Activated T-cell treated with anti-CD3 and anti-CD28 coated beads, Interleukin-2, amount 50 U/mL, for 72 hours (primary cell): ENCODE results near the gene LYPLA2. TPM values are rescaled to one million over a fixed set of nuclear protein-coding genes. Genes with fewer than 3 reads are reported as not detected.

ENCODE experiments used
- ATAC-seq, 2 donors: fragments of 150-1000 bp; cut with Tn5 transposase; replicated peaks in 1 of 2; 2 replicates each; pipeline ENCODE4 v1.10.0; 2021; ENCODE audit warnings: moderate library complexity in 2 of 2, mild to moderate bottlenecking in 1 of 2
- DNase-seq, 2 donors: peaks; one replicate each; pipeline ENCODE4 v3.0.0; 2021 to 2022; ENCODE audit warnings: mixed read lengths in 1 of 2
- H3K27ac Mint-ChIP-seq: one replicate; pipeline ENCODE4 v1.8.0; 2022; ENCODE audit warnings: mild to moderate bottlenecking, moderate library complexity, mixed read lengths
- H3K27me3 Mint-ChIP-seq: one replicate; pipeline ENCODE4 v1.8.0; 2022; ENCODE audit warnings: low read depth, mixed read lengths
- H3K36me3 Mint-ChIP-seq, 2 donors: one replicate each; pipeline ENCODE4 v1.8.0; 2022; ENCODE audit warnings: mixed read lengths in 2 of 2, mild to moderate bottlenecking in 1 of 2; ENCODE audit not compliant: insufficient read depth in 2 of 2
- H3K4me1 Mint-ChIP-seq: one replicate; pipeline ENCODE4 v1.8.0; 2022; ENCODE audit warnings: low read depth, mixed read lengths
- H3K4me3 Mint-ChIP-seq, 2 donors: one replicate each; pipeline ENCODE4 v1.8.0; 2022; ENCODE audit warnings: mild to moderate bottlenecking in 2 of 2, mixed read lengths in 2 of 2, moderate library complexity in 2 of 2
- H3K9me3 Mint-ChIP-seq, 2 donors: one replicate each; pipeline ENCODE4 v1.8.0; 2022; ENCODE audit warnings: mixed read lengths in 2 of 2
- total RNA-seq, 2 donors: library from RNA; stranded (reverse); gene quantifications; one replicate each; pipeline ENCODE4 v1.2.3, GENCODE V29; 2022

The LYPLA2 gene
- total RNA-seq = 10 to 100 TPM; 63.4 to 71.5 TPM

DNA sequence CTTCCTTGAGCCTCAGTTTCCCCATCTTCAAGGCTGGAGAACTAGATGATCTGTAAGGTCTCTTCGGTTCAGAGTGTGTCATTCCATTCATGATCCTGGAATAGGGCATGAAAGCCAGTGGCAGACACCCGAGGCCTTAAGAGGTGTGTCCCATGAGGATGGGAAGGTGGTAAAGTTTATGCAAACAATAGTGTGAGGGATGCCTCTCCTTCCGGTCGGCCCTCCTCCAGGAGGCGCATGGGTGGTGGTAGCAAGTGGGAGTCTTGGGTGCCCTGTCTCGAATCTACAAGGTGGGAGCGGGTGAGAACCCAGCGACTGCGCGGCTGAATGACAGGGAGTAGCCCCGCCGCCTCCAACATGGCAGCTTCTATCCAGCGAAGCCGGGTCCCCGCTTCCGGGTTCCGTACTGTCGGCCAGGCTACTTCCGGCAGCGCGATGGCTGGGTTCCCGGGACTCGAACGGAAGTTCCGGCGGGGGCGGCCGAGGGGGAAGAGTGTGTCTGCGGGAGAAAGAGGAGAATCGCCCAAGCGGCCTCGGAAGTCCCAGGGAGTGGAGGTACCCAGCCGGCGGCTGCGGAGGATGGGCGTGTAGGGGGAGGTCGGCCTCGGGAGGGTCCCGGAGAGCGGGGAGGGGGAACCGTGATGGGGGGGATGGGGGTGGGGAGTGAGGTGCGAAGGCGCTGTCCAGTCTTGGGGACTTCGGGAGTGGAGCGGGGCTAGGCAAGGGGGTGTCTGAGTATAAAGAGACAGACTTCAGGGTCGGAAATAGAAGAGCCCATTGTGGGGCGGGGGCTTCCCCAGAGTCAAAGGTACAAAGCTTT, at the start of gene LYPLA2:
LYPLA2 (plus strand) TSS at position 450 of the 820 bp plus-strand sequence. CDS start 1,538 bp downstream, outside the sequence.
- Mint-ChIP-seq H3K9me3 (no peaks in the 10 kb centered on the region), H3K4me3 (peak within 1 kb of the TSS; percentile 89 to 94), H3K27ac (peak within 1 kb of the TSS; percentile 98), H3K27me3 (no peaks in the 10 kb centered on the region), H3K4me1 (peaks cover 29% of the 10 kb centered on the region), H3K36me3 (peaks cover 7 to 22% of the 10 kb centered on the region in 2 donors)
- ATAC-seq (peak; percentile 93), DNase-seq (peak; percentile 92)

DNA sequence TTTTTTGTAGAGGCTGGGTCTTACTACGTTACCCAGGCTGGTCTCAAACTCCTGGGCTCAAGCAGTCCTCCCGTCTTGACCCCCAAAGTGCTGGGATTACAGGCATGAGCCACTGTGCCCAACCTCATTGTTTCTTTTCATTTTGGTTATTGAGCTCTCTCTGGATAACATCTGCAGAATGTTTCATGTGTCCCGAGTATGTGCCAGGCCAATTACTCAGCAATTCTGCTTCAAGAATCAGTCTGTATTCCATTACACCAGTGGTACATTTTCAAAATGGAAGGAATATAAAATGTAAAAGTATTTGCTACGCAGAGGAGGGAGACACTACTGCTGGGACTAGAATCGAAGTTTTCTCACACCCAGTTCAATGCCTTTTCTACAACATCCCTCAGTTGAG, 49.3 kb upstream of the LYPLA2 start:
- Mint-ChIP-seq H3K27ac (peak overlapping the region; percentile 96), H3K27me3 (no peaks in the 10 kb centered on the region), H3K36me3 (peaks cover 0 to 11% of the 10 kb centered on the region in 2 donors), H3K4me3 (peak overlapping the region; percentile 54 to 96), H3K9me3 (no peaks in the 10 kb centered on the region), H3K4me1 (peaks cover 42% of the 10 kb centered on the region)
- DNase-seq (no peak), ATAC-seq (no peak)

DNA sequence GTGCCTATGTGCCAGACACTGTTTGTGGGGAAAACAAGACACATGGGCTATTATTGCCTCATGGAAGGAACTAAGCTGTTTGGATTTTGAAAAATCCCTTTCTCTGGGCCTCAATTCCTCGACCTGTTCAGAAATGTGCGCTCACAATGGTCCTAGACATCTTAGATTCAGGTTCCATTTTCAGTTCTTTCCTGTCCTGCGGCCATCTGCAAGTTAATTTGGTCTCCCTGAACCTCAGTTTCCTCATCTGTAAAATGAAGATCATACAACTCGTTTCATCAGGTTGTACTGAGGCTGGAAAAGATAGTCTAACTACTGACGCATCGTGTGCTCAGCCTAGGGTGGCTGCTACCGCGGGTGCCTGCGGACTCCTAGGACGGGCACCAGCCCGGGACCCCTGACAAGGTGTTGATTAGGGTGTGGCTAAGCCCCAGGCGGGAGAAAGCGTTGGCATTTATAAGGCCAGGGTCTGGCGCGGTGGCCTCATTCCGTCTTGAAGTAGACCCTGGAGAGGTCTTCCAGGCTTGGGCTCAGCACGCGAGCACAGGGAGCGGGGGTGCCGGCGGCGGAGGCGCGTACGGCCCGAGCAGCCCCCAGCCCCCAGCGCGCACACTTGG, 48.2 kb upstream of the LYPLA2 start:
- DNase-seq = no peak
- Mint-ChIP-seq H3K4me3 (peak overlapping the region; percentile 95 to 96), H3K4me1 (peaks cover 47% of the 10 kb centered on the region), H3K27ac (peak overlapping the region; percentile 96), H3K27me3 (no peaks in the 10 kb centered on the region), H3K9me3 (no peaks in the 10 kb centered on the region), H3K36me3 (peaks cover 0 to 14% of the 10 kb centered on the region in 2 donors)
- peak; percentile 39 to 44 for ATAC-seq

DNA sequence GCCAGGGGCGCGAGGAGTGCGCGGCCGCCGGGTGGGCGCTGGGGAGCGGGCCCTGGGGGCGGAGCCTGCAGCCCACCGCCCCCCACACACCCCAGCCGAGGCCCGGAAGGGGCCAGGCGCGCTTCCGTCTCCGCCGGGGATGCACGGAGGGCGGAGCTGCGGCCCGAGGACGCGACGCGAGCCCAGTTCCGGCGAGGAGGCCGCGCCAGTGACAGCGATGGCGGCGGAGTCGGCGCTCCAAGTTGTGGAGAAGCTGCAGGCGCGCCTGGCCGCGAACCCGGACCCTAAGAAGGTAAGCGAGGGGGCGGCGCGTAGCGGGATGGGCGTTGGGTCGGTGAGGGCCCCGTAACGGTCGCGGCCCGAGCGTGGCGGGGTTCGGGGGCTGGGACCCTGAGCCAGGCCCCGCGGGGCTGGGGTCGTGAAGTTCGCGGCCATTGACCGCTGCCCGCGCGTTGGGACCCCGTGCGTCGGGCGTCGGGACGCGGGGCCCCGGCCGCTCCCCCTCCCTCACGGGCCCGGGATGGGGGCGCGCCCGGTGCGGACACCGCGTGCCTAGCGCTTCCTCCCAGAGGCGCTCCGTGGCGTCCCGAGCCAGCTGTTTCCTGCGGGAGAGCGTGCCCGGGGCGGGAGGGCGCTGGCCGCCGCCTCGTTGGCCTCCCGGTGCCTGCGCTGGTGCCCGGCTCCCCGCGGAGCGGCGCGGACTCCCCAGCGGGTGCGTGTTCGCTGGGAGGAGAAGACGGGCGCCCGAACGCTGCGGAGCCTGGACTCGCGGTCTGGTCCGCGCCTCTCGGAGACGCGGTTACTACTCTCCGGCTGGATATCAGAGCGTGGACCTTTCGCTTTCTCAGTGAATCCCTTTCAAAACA, 47.4 kb upstream of the LYPLA2 start, which contains the start of gene ELOA:
ELOA (plus strand) TSS at position 185 of the 866 bp plus-strand sequence; CDS start at position 218, 33 bp downstream.
- peaks cover 54% of the 10 kb centered on the region for H3K4me1 Mint-ChIP-seq
- H3K9me3 Mint-ChIP-seq = no peaks in the 10 kb centered on the region

DNA sequence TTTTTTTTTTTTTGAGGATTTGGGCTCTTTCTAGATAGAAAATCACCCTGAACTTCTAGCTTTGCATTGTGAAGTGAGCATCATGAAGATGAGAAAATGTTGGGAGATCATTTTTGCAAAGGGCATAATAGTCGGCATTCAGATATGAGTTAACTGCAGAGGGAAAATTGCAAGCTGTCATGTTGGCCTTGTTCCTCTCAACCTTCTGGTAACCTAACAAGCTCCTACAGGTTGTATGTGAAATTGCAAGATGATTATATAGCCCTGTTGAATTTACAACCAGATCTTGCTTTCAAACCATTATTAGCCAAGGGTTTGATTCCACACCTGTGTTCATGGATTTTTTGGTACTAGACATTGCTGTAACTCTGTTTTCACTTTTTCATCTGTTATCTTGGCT, 45.4 kb upstream of the LYPLA2 start:
- Mint-ChIP-seq H3K36me3 (peaks cover 0 to 20% of the 10 kb centered on the region in 2 donors), H3K4me1 (peaks cover 57% of the 10 kb centered on the region)

More for the DNA sequence above, 47.4 kb upstream of the LYPLA2 start, which contains the start of gene ELOA:
- DNase-seq (peak; percentile 84 to 86), ATAC-seq (peak; percentile 95 to 96)
- Mint-ChIP-seq H3K27ac (peak within 1 kb of the TSS; percentile 96), H3K36me3 (peaks cover 0 to 14% of the 10 kb centered on the region in 2 donors), H3K27me3 (no peaks in the 10 kb centered on the region), H3K4me3 (peak within 1 kb of the TSS; percentile 95 to 97)

DNA sequence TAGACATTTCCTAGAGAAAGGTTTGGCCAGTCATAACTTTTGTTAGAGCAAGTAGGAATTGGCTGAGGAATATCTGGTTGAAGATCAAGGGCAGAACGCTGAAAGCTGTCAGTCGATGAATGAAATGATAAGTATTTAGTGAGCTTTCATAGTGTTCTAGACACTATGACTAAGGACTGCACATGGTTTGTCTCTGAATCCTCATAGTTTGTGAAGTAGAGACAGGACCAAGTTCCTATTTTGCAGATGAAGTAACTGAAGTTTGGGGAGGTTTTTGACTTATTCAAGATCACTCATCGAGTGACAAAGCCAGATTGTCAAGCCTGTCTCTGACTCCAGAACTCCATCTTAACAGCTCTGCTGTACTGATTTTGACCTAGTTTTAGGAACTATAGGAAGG, 42.9 kb upstream of the LYPLA2 start:
- Mint-ChIP-seq H3K36me3 (peaks cover 8 to 27% of the 10 kb centered on the region in 2 donors), H3K27ac (peak overlapping the region; percentile 64), H3K4me3 (no peak overlapping the region), H3K4me1 (peaks cover 48% of the 10 kb centered on the region), H3K9me3 (no peaks in the 10 kb centered on the region), H3K27me3 (no peaks in the 10 kb centered on the region)
- ATAC-seq (no peak), DNase-seq (no peak)

More for the DNA sequence above, 45.4 kb upstream of the LYPLA2 start:
- H3K27ac Mint-ChIP-seq = peak overlapping the region; percentile 91
- no peak for ATAC-seq
- H3K9me3 Mint-ChIP-seq = no peaks in the 10 kb centered on the region
- peak overlapping the region; percentile 88 to 97 for H3K4me3 Mint-ChIP-seq
- H3K27me3 Mint-ChIP-seq = no peaks in the 10 kb centered on the region
- no peak for DNase-seq

DNA sequence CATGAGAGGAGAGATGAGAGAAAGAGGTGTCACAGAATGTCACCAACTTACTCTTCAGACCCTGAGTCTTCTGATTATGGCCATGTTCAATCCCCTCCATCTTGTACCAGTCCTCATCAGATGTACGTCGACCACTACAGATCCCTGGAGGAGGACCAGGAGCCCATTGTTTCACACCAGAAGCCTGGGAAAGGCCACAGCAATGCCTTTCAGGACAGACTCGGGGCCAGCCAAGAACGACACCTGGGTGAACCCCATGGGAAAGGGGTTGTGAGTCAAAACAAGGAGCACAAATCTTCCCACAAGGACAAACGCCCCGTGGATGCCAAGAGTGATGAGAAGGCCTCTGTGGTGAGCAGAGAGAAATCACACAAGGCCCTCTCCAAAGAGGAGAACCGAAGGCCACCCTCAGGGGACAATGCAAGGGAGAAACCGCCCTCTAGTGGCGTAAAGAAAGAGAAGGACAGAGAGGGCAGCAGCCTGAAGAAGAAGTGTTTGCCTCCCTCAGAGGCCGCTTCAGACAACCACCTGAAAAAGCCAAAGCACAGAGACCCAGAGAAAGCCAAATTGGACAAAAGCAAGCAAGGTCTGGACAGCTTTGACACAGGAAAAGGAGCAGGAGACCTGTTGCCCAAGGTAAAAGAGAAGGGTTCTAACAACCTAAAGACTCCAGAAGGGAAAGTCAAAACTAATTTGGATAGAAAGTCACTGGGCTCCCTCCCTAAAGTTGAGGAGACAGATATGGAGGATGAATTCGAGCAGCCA, 39.7 kb upstream of the LYPLA2 start:
- peak overlapping the region; percentile 85 for H3K27ac Mint-ChIP-seq
- no peaks in the 10 kb centered on the region for H3K27me3 Mint-ChIP-seq
- DNase-seq = peak; percentile 40 to 50
- no peaks in the 10 kb centered on the region for H3K9me3 Mint-ChIP-seq
- no peak overlapping the region for H3K4me3 Mint-ChIP-seq
- H3K36me3 Mint-ChIP-seq = peaks cover 13 to 38% of the 10 kb centered on the region in 2 donors
- H3K4me1 Mint-ChIP-seq = peaks cover 27% of the 10 kb centered on the region
- ATAC-seq = peak; percentile 62 to 64

DNA sequence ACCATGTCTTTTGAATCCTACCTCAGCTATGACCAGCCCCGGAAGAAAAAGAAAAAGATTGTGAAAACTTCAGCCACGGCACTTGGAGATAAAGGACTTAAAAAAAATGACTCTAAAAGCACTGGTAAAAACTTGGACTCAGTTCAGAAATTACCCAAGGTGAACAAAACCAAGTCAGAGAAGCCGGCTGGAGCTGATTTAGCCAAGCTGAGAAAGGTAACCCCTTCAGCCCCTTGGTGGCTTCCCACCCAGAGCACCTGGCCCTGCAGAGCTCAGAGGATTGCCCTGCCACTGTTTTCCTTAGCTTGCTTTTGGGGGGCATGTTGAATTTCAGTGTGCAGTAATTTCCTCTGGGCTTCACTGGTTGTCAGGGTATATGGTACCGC, 39.1 kb upstream of the LYPLA2 start:
- Mint-ChIP-seq H3K36me3 (peaks cover 13 to 38% of the 10 kb centered on the region in 2 donors), H3K27ac (peak overlapping the region; percentile 69), H3K4me1 (peaks cover 23% of the 10 kb centered on the region), H3K9me3 (no peaks in the 10 kb centered on the region), H3K4me3 (no peak overlapping the region), H3K27me3 (no peaks in the 10 kb centered on the region)
- ATAC-seq (no peak), DNase-seq (no peak)

DNA sequence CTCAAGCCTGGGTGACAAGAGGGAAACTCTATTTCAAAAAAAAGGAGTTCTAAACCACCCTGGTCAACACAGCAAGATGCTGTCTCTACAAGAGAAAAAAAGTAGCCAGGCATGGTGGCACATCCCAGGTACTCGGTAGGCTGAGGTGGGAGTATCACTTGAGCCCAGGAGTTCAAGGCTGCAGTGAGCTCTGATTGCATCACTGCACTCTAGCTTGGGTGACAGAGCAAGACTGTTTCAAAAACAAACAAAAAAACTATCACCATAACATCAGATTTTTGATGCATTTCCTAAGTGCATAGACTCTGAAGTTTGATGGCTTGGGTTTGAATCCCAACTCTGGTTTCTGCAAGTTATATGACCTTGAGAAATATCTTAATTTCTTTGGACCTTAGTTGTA, 38.0 kb upstream of the LYPLA2 start:
- Mint-ChIP-seq H3K9me3 (no peaks in the 10 kb centered on the region), H3K36me3 (peaks cover 13 to 35% of the 10 kb centered on the region in 2 donors), H3K27me3 (no peaks in the 10 kb centered on the region), H3K4me3 (no peak overlapping the region), H3K4me1 (peaks cover 12% of the 10 kb centered on the region), H3K27ac (no peak overlapping the region)
- no peak for DNase-seq
- ATAC-seq = no peak

DNA sequence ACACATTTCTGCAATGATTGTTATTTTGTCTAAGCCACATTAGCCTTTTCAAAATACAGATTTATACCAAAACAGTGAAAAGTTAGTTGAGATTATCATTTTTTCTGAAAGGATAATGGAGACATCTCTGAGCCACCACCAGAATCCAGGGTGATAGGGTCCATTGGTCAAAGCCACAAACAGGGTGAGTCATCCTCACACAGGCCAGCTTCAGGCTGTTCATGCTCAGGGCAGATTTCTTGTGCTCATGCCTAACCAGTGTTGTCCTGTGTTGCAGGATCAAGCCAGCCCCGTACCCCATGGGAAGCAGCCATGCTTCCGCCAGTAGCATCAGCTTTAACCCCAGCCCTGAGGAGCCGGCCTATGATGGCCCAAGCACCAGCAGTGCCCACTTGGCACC, 34.3 kb upstream of the LYPLA2 start:
- DNase-seq = no peak
- Mint-ChIP-seq H3K9me3 (no peaks in the 10 kb centered on the region), H3K36me3 (peaks cover 7 to 30% of the 10 kb centered on the region in 2 donors), H3K4me1 (peaks cover 5% of the 10 kb centered on the region), H3K27ac (no peak overlapping the region), H3K27me3 (no peaks in the 10 kb centered on the region), H3K4me3 (no peak overlapping the region)
- peak in 1 of 2 donors; percentile 24 for ATAC-seq

DNA sequence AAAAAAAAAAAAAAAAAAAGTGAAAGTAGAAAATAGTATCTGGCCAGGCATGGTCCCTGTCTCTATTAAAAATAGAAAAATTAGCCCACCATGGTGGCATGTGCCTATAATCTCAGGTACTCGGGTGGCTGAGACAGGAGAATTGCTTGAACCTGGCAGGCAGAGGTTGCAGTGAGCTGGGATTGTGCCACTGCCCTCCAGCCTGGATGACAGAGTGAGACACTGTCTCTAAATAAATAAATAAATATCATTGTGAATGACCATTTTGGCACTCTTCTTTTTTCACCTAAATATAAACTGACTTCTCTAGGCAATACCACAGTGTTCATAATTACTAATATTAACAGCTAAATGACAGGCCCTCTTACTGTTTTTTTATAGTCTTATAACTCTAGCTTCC, 33.1 kb upstream of the LYPLA2 start:
- no peaks in the 10 kb centered on the region for H3K27me3 Mint-ChIP-seq
- peaks cover 5% of the 10 kb centered on the region for H3K4me1 Mint-ChIP-seq
- no peak overlapping the region for H3K27ac Mint-ChIP-seq
- H3K36me3 Mint-ChIP-seq = peaks cover 7 to 32% of the 10 kb centered on the region in 2 donors
- DNase-seq = no peak
- no peaks in the 10 kb centered on the region for H3K9me3 Mint-ChIP-seq
- no peak for ATAC-seq
- no peak overlapping the region for H3K4me3 Mint-ChIP-seq

DNA sequence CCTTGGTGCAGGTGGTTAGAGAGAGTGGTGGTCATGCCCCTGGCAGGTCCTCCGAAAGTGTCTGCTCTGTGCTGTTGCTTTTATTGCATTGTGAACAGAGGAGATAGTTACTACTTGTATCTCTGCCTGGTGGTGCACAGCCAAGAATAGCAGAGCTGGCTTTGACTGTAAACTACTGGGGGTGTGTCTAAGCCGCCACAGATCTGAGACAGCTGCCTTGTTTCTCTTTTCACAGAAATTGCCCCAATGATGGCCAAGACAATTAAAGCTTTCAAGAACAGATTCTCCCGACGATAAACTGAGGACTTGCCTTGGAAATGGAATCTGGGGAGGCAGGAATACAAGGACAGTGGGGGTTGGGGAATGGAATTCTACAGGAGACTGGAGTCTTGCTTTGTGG, 31.7 kb upstream of the LYPLA2 start:
- no peaks in the 10 kb centered on the region for H3K27me3 Mint-ChIP-seq
- no peak for DNase-seq
- peaks cover 5% of the 10 kb centered on the region for H3K4me1 Mint-ChIP-seq
- no peak for ATAC-seq
- no peak overlapping the region for H3K4me3 Mint-ChIP-seq
- H3K27ac Mint-ChIP-seq = no peak overlapping the region
- H3K36me3 Mint-ChIP-seq = peaks cover 5 to 28% of the 10 kb centered on the region in 2 donors
- H3K9me3 Mint-ChIP-seq = no peaks in the 10 kb centered on the region
